GM18507 (cell line): Measurements from ENCODE around the gene AAK1.
A peak's percentile ranks its signal among the peaks of the same experiment; 100 is the strongest.
"Not testable (repeated sequence)": the region's sequence is repeated elsewhere in the genome, so short reads cannot be mapped to it uniquely, and the experiment has no call there.

Source experiments
- DNase-seq: peaks from one replicate; pipeline ENCODE4 v3.0.0; 2011; ENCODE audit warnings: low read depth; ENCODE audit not compliant: insufficient read length; ENCODE audit errors: extremely low spot score
- FAIRE-seq: peaks from 2 replicates; lab custom pipeline; 2011; peaks lifted over from hg19 to GRCh38; lab: Jason Lieb, UNC

AAK1 gene

DNA sequence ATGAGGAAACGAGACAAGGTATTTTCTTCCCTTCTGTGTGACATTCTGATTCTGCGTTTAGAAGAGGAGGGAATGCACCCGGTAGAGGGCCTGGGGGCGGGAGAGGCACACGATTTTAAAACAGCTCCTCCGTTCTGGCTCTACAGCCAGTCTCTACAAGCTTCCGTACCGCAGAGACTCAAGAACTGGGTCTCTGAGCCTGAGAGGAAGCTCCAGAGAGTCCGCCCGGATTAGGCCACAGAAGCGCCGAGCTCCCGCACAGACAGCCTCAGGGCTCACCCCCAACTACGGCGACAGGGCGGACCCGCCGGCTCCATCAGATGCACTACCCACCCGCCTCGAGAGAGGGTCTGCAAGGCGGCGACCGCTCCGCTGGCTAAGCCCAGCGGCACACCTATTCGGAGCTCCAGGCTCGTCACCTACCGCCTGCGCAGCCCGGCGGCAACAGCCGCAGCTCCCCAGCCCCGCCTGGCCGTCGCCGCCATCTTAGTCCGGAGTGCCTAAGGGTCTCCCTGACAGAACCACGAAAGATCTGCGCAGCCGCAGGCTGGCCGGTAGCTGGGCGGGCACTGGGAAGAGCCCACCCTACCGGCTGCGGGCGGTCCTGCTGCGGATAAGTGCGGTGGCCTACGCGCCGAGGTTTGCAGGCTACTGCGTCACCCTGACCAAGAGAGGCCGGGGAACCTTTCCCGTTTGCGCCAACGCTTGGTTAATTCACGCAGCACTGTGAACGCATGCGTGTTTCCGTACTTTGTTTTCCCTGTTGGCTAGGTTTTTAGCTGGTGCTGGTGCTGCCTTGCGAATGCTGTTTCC is 206.4 kb downstream of the AAK1 start, which contains the start of gene NFU1:
Gene NFU1 (minus strand): TSS at position 498 of the 813 bp plus-strand sequence. CDS start 13 bp downstream, at position 485.
- FAIRE-seq = peak; percentile 86

DNA sequence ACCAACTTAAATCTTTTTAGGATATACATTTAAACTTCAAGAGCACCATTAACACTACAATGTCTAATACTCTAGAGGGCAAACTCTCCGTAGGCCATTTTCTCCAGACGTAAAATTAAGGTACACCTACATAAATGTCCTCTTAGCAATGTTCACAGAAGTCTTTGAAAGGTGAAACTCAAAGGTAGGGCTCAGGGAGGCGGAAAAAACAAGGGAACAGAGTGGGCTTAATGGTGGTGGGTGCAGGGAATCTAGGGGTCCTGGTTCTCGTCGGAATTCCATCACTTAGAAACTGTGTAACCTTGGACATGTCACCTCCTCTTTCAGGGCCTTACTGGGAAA is 207.0 kb downstream of the AAK1 start:
- DNase-seq (no peak), FAIRE-seq (no peak)

More for the DNA sequence above, 206.4 kb downstream of the AAK1 start, which contains the start of gene NFU1:
- DNase-seq = peak; percentile 98

DNA sequence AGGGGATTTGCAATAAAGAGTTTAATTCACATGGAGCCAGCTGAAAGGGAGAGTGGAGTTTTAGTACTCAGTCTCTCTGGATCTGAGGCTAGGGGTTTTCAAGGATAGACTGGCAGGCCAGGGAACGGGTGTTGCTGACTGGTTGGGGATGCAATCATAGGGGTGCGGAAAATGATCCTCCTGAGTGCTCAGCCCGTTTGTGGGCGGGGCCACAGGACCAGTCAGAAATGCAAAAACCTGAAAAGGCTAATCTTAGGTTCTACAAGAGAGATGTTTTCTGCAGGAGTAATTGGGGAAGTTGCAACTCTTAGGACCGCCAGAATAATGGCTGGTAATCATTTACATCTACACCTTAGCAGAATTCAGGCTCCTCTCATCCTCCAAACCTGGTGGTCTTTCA is 208.8 kb downstream of the AAK1 start:
- FAIRE-seq (no peak), DNase-seq (no peak)

DNA sequence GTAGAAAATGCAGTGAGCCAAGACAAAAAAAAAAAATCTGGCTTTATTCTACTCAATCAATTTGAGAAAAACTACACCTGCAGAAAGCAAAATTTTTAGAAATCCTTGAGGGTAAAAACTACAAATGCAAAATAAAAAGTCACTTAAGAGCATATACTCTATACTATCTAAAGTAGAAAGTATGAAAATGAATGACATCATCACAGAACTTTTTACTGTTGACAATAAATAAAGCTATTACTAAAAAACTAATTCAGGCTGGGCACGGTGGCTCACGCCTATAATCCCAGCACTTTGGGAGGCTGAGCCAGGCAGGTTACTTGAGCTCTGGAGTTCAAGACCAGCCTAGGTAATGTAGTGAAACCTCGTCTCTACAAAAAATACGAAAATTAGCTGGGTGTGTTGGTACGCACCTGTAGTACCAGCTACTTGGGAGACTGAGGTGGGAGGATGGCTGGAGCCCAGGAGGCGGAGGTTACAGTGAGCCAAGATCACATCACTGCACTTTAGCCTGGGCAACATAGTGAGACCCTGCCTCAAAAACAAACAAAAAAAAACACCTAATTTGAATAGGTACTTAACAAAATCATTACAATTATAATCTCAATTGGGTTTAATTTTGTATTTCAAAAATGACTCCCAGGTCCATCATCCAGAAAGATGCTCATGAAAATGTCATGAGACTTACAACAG is 213.9 kb downstream of the AAK1 start:
- DNase-seq (no peak), FAIRE-seq (no peak)

DNA sequence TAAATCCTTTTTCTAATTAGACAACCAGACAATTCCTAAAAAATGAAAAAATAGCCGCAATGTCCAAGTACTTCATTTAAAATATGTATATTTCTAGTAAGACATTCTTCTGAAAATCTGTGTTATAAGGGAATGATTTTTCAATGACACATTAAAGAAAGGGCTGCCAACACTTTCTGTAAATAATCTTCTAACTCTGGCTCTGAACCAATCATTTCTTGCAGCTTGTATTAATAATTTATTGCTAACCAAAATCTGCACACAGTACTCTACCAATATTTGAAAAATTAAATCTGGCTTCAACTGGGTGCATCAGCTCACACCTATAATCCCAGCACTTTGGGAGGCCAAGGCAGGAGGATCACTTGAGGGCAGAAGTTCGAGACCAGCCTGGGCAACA is 214.6 kb downstream of the AAK1 start:
- DNase-seq (no peak), FAIRE-seq (no peak)

DNA sequence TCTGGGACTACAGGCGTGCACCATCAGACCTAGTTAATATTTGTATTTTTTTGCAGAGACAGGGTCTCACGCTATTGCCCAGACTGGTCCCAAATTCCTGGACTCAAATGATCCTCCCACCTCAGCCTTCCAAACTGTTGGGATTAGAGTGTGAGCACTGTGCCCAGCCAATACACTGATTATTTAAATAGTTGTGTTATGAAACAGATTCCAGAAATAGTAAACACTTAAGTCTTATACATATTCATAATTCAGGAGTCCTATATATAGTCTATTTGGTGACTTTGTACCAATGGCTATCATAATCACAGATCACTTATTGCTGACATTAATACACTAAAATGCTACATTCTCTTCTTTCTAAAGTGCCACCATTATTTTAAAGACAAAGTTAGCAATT is 219.1 kb downstream of the AAK1 start:
- FAIRE-seq (no peak), DNase-seq (no peak)

DNA sequence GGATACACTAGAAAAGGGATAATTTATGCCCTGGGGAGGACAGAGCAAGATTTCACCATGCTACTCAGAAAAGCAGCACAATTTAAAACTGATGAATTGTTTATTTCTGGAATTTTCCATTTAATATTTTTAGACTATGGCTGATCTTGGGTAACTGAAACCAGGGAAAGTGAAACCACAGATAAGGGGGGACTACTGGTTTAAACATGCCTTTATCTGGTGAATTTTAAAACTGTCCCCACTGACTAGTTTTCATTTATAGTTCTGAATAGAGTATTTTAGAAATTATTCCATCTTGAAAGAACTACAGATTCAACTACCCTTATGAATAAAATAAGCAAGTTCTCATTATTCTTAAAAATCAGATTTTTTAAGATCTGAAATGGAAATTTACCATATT is 221.3 kb downstream of the AAK1 start:
- no peak for FAIRE-seq
- DNase-seq = no peak

DNA sequence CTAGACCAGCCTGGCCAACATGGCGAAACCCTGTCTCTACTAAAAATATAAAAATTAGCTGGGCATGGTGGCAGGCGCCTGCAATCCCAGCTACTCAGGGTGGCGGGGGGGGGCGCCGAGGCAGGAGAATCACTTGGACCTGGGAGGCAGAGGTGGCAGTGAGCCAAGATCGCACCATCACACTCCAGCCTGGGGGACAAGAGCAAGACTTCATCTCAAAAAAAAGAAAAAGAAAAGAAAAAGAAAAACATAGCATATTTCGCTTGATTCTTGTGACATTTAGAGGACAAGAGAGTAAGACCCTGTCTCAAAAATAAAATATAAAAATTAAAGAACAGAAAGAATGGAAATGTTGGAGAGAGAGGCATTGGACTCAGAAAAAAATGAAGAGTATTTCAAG is 224.4 kb downstream of the AAK1 start:
- FAIRE-seq, DNase-seq: not testable (repeated sequence)

DNA sequence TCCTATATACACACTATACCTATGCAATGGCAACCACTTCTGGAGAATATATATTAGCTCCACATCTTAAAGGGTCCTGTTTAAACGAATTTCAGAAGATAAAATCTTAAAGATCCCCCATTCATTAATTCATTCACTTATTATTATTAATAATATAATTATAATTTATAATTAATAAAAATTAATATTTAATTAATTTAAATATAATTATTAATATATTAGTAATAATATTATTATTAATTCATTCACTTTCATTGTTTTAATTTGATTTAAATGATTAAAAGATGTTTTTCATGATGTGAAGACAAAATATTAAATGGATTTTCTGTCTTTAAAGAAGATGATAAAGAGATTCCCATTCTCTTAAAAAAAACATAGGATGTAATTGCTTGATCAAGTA is 227.4 kb downstream of the AAK1 start:
- no peak for DNase-seq
- FAIRE-seq = no peak
